Stimulated activated CD8-positive, alpha-beta memory T cell treated with anti-CD3 and anti-CD28 coated beads, Interleukin-4, amount 100 ng/mL, for 1 hour (primary cell): ENCODE data around the gene MOB4.
"Not testable (repeated sequence)": the region's sequence is repeated elsewhere in the genome, so short reads cannot be mapped to it uniquely, and the experiment has no call there.

ENCODE experiments used
- DNase-seq, 2 donors: peaks; one replicate each; pipeline ENCODE4 v3.0.0-alpha.2; 2020; ENCODE audit warnings: low read depth in 2 of 2, low spot score in 1 of 2

Gene MOB4

GRCh38 chr2:197587255-197587654 is 71.4 kb downstream of the MOB4 start:
- DNase-seq: not testable (repeated sequence)

GRCh38 chr2:197591339-197592072 is 75.6 kb downstream of the MOB4 start:
- no peak for DNase-seq

- no peak for DNase-seq
These were observed 80.9 kb downstream of the MOB4 start for GRCh38 chr2:197596766-197597165.

GRCh38 chr2:197597166-197597565 is 81.3 kb downstream of the MOB4 start:
- DNase-seq: no peak

GRCh38 chr2:197598450-197598849 is 82.6 kb downstream of the MOB4 start:
- no peak for DNase-seq

- no peak for DNase-seq
These were observed 83.6 kb downstream of the MOB4 start for GRCh38 chr2:197599285-197599965.

GRCh38 chr2:197600306-197600705 is 84.4 kb downstream of the MOB4 start:
- DNase-seq: no peak

- DNase-seq: no peak
These were observed 85.9 kb downstream of the MOB4 start for GRCh38 chr2:197601726-197602125.
